ENCODE results near the gene PCDHGB2.

Gene PCDHGB2

GRCh38 chr5:141369994-141370848, 10.4 kb downstream of the PCDHGB2 start, which contains the start of gene PCDHGB3:
PCDHGB3 (plus strand) TSS chr5:141370242; CDS start chr5:141370395, 153 bp downstream.
- no peaks in the 10 kb centered on the region for H3K4me1 ChIP-seq (ENCODE audit: control insufficient read depth, insufficient read depth, low read depth, low read length)
- H4K8ac ChIP-seq (ENCODE audit: low read length): no peak within 1 kb of the TSS
- peaks cover 0 to 8% of the 10 kb centered on the region in 2 experiments for H3K36me3 ChIP-seq (ENCODE audit: control insufficient read depth in 1 of 2, insufficient read depth in 2 of 2, low read depth in 1 of 2, low read length in 2 of 2)
- 91% methylated on average over 32 of the region's 32 CpGs for WGBS
- no peak within 1 kb of the TSS for H2BK120ac ChIP-seq (ENCODE audit: low read depth, low read length)
- H2BK5ac ChIP-seq (ENCODE audit: low read depth, low read length, poor library complexity, severe bottlenecking): no peak within 1 kb of the TSS
- peaks cover 55% of the 10 kb centered on the region for H3K9me3 ChIP-seq (ENCODE audit: control insufficient read depth, low read length)
- DNase-seq: no peak
- H2AK5ac ChIP-seq (ENCODE audit: low read length, severe bottlenecking): no peak within 1 kb of the TSS
- no peak within 1 kb of the TSS for H3K18ac ChIP-seq (ENCODE audit: low read depth in 1 of 2, low read length in 2 of 2)
- peak within 1 kb of the TSS in 1 of 2 experiments; percentile 71 for H3K4me3 ChIP-seq (ENCODE audit: insufficient read depth in 1 of 2, low read depth in 1 of 2, low read length in 2 of 2)
- peaks cover 0 to 13% of the 10 kb centered on the region in 2 experiments for H3K27me3 ChIP-seq (ENCODE audit: control insufficient read depth in 1 of 2, insufficient read depth in 1 of 2, low read length in 2 of 2)
- H2BK12ac ChIP-seq (ENCODE audit: low read length in 2 of 2): no peak within 1 kb of the TSS
- no peak within 1 kb of the TSS for H3K14ac ChIP-seq (ENCODE audit: low read length in 2 of 2)
- H3K79me1 ChIP-seq (replicated peaks; ENCODE audit: low read length, poor library complexity, severe bottlenecking): no peaks in the 10 kb centered on the region
- H4K91ac ChIP-seq (ENCODE audit: low read length): no peak within 1 kb of the TSS
- no peak within 1 kb of the TSS for H2BK15ac ChIP-seq (ENCODE audit: low read depth, poor library complexity, severe bottlenecking)
- no peak within 1 kb of the TSS for H3K27ac ChIP-seq (ENCODE audit: low read length, poor library complexity, severe bottlenecking)
- H3K23ac ChIP-seq (ENCODE audit: low read length in 2 of 2): no peak within 1 kb of the TSS
- H3K9ac ChIP-seq (ENCODE audit: low read length): peak within 1 kb of the TSS; percentile 45
- H3K4me2 ChIP-seq (ENCODE audit: low read length, poor library complexity, severe bottlenecking): no peak within 1 kb of the TSS
- no peak within 1 kb of the TSS for H2AFZ ChIP-seq (ENCODE audit: low read depth, low read length)
- H3K4ac ChIP-seq (ENCODE audit: low read depth in 1 of 2, low read length in 2 of 2): no peak within 1 kb of the TSS

GRCh38 chr5:141371572-141372475, 12.0 kb downstream of the PCDHGB2 start:
- H2BK120ac ChIP-seq (ENCODE audit: low read depth, low read length): no peak overlapping the region
- H4K8ac ChIP-seq (ENCODE audit: low read length): no peak overlapping the region

GRCh38 chr5:141373673-141374317, 14.0 kb downstream of the PCDHGB2 start, which contains the start of gene PCDHGA6:
PCDHGA6 (plus strand) TSS chr5:141373891; CDS start chr5:141374084, 193 bp downstream.
- Histone ChIP-seq H3K79me1 (replicated peaks; ENCODE audit: low read length, poor library complexity, severe bottlenecking) (no peaks in the 10 kb centered on the region), H3K27me3 (ENCODE audit: control insufficient read depth in 1 of 2, insufficient read depth in 1 of 2, low read length in 2 of 2) (peaks cover 0 to 13% of the 10 kb centered on the region in 2 experiments), H3K9me3 (ENCODE audit: control insufficient read depth, low read length) (peaks cover 57% of the 10 kb centered on the region), H2BK15ac (ENCODE audit: low read depth, poor library complexity, severe bottlenecking) (no peak within 1 kb of the TSS), H3K9ac (ENCODE audit: low read length) (peak within 1 kb of the TSS; percentile 51), H2AFZ (ENCODE audit: low read depth, low read length) (no peak within 1 kb of the TSS), H3K27ac (ENCODE audit: low read length, poor library complexity, severe bottlenecking) (no peak within 1 kb of the TSS), H3K18ac (ENCODE audit: low read depth in 1 of 2, low read length in 2 of 2) (no peak within 1 kb of the TSS), H3K4ac (ENCODE audit: low read depth in 1 of 2, low read length in 2 of 2) (no peak within 1 kb of the TSS), H3K4me1 (ENCODE audit: control insufficient read depth, insufficient read depth, low read depth, low read length) (no peaks in the 10 kb centered on the region), H2BK120ac (ENCODE audit: low read depth, low read length) (no peak within 1 kb of the TSS), H3K36me3 (ENCODE audit: control insufficient read depth in 1 of 2, insufficient read depth in 2 of 2, low read depth in 1 of 2, low read length in 2 of 2) (peaks cover 0 to 8% of the 10 kb centered on the region in 2 experiments), H3K23ac (ENCODE audit: low read length in 2 of 2) (no peak within 1 kb of the TSS), H3K4me2 (ENCODE audit: low read length, poor library complexity, severe bottlenecking) (no peak within 1 kb of the TSS), H4K91ac (ENCODE audit: low read length) (no peak within 1 kb of the TSS), H3K14ac (ENCODE audit: low read length in 2 of 2) (no peak within 1 kb of the TSS), H2AK5ac (ENCODE audit: low read length, severe bottlenecking) (no peak within 1 kb of the TSS), H2BK5ac (ENCODE audit: low read depth, low read length, poor library complexity, severe bottlenecking) (no peak within 1 kb of the TSS), H3K4me3 (ENCODE audit: insufficient read depth in 1 of 2, low read depth in 1 of 2, low read length in 2 of 2) (peak within 1 kb of the TSS in 1 of 2 experiments; percentile 75), H4K8ac (ENCODE audit: low read length) (no peak within 1 kb of the TSS), H2BK12ac (ENCODE audit: low read length in 2 of 2) (no peak within 1 kb of the TSS)
- WGBS: 89% methylated on average over 27 of the region's 27 CpGs
- DNase-seq: no peak

More at GRCh38 chr5:141371572-141372475, 12.0 kb downstream of the PCDHGB2 start:
- Histone ChIP-seq H3K27me3 (ENCODE audit: control insufficient read depth in 1 of 2, insufficient read depth in 1 of 2, low read length in 2 of 2) (peaks cover 0 to 13% of the 10 kb centered on the region in 2 experiments), H3K4me3 (ENCODE audit: insufficient read depth in 1 of 2, low read depth in 1 of 2, low read length in 2 of 2) (peak overlapping the region; percentile 30 to 31), H3K27ac (ENCODE audit: low read length, poor library complexity, severe bottlenecking) (no peak overlapping the region), H2AFZ (ENCODE audit: low read depth, low read length) (no peak overlapping the region), H2BK5ac (ENCODE audit: low read depth, low read length, poor library complexity, severe bottlenecking) (no peak overlapping the region), H3K4me1 (ENCODE audit: control insufficient read depth, insufficient read depth, low read depth, low read length) (no peaks in the 10 kb centered on the region), H3K9ac (ENCODE audit: low read length) (no peak overlapping the region), H2BK15ac (ENCODE audit: low read depth, poor library complexity, severe bottlenecking) (no peak overlapping the region), H4K91ac (ENCODE audit: low read length) (no peak overlapping the region), H2BK12ac (ENCODE audit: low read length in 2 of 2) (no peak overlapping the region), H3K4me2 (ENCODE audit: low read length, poor library complexity, severe bottlenecking) (no peak overlapping the region), H3K79me1 (replicated peaks; ENCODE audit: low read length, poor library complexity, severe bottlenecking) (no peaks in the 10 kb centered on the region), H3K36me3 (ENCODE audit: control insufficient read depth in 1 of 2, insufficient read depth in 2 of 2, low read depth in 1 of 2, low read length in 2 of 2) (peaks cover 0 to 8% of the 10 kb centered on the region in 2 experiments), H3K9me3 (ENCODE audit: control insufficient read depth, low read length) (peaks cover 48% of the 10 kb centered on the region), H3K4ac (ENCODE audit: low read depth in 1 of 2, low read length in 2 of 2) (no peak overlapping the region), H3K14ac (ENCODE audit: low read length in 2 of 2) (no peak overlapping the region), H3K18ac (ENCODE audit: low read depth in 1 of 2, low read length in 2 of 2) (no peak overlapping the region), H3K23ac (ENCODE audit: low read length in 2 of 2) (no peak overlapping the region), H2AK5ac (ENCODE audit: low read length, severe bottlenecking) (no peak overlapping the region)
- whole genome bisulfite sequencing: 94% methylated on average over 69 of the region's 69 CpGs
- no peak for DNase-seq

All from mesenchymal stem cell (in vitro differentiated cells and primary cell).